WTC11 (cell line): ENCODE measurements around the gene CDH13. TPM values are rescaled to one million over a fixed set of nuclear protein-coding genes. Genes with fewer than 3 reads are reported as not detected.

Experiments
- ATAC-seq: fragments of 200-7000 bp; cut with Tn5 transposase; 2 replicates; pipeline ENCODE4 v1.10.0; 2021; ENCODE audit warnings: mild to moderate bottlenecking, moderate library complexity
- CTCF ChIA-PET: fragments of 300-600 bp; sonication (Branson Sonifier 250); formaldehyde crosslinking; loops from one replicate; lab custom pipeline; 2021; ENCODE audit warnings: antibody characterized with exemption; lab: Charles Lee
- POLR2A ChIA-PET: fragments of 350-600 bp; sonication (Branson Sonifier 250); formaldehyde crosslinking; loops from one replicate; lab custom pipeline; 2021; ENCODE audit warnings: antibody characterized with exemption; lab: Charles Lee
- DNase-seq: peaks from one replicate; pipeline ENCODE4 v3.0.0; 2021; ENCODE audit warnings: low spot score
- H3K27ac Mint-ChIP-seq: 2 replicates; pipeline ENCODE4 v1.8.0; 2021; ENCODE audit warnings: mixed read lengths
- H3K27me3 Mint-ChIP-seq: 2 replicates; pipeline ENCODE4 v1.8.0; 2021; ENCODE audit warnings: low read depth, mild to moderate bottlenecking, moderate library complexity, mixed read lengths
- H3K36me3 Mint-ChIP-seq: 2 replicates; pipeline ENCODE4 v1.8.0; 2021; ENCODE audit warnings: mixed read lengths
- H3K4me1 Mint-ChIP-seq: 2 replicates; pipeline ENCODE4 v1.8.0; 2022; ENCODE audit warnings: mixed read lengths
- H3K4me3 Mint-ChIP-seq: 2 replicates; pipeline ENCODE4 v1.8.0; 2021; ENCODE audit warnings: mild to moderate bottlenecking, moderate library complexity, mixed read lengths
- H3K9me3 Mint-ChIP-seq: 2 replicates; pipeline ENCODE4 v1.8.0; 2021; ENCODE audit warnings: mixed read lengths
- ELF4 ChIP-seq: sonication (generic); formaldehyde crosslinking; IDR thresholded peaks from 2 replicates; pipeline ENCODE4 v1.8.1; 2022; ENCODE audit warnings: low read depth, mild to moderate bottlenecking, moderate library complexity, missing genetic modification reagents
- FOXK1 ChIP-seq: sonication (generic); formaldehyde crosslinking; IDR thresholded peaks from 2 replicates; pipeline ENCODE4 v1.8.0; 2022; ENCODE audit warnings: mild to moderate bottlenecking, moderate library complexity, missing genetic modification reagents
- GRHL2 ChIP-seq: fragments of 250-450 bp; sonication (Bioruptor Pico); IDR thresholded peaks from 2 replicates; pipeline ENCODE4 v1.8.0; 2022; ENCODE audit warnings: mild to moderate bottlenecking, moderate library complexity; ENCODE audit not compliant: insufficient replicate concordance, severe bottlenecking
- JUN ChIP-seq: sonication (generic); formaldehyde crosslinking; IDR thresholded peaks from 2 replicates; pipeline ENCODE4 v1.8.0; 2023; ENCODE audit warnings: mild to moderate bottlenecking, missing genetic modification reagents
- MYBL2 ChIP-seq: sonication (generic); formaldehyde crosslinking; IDR thresholded peaks from 2 replicates; pipeline ENCODE4 v1.8.1; 2023; ENCODE audit warnings: mild to moderate bottlenecking, moderate library complexity, missing genetic modification reagents
- NR3C1 ChIP-seq: sonication (generic); formaldehyde crosslinking; conservative IDR thresholded peaks from 2 replicates; pipeline ENCODE4 v1.8.1; 2023; ENCODE audit warnings: low read depth, mild to moderate bottlenecking, missing genetic modification reagents
- PRRX2 ChIP-seq: fragments of 250-450 bp; sonication (Bioruptor Pico); IDR thresholded peaks from 2 replicates; pipeline ENCODE4 v1.8.0; 2021; ENCODE audit warnings: mild to moderate bottlenecking
- TEAD1 ChIP-seq: sonication (generic); formaldehyde crosslinking; IDR thresholded peaks from 2 replicates; pipeline ENCODE4 v1.8.0; 2022; ENCODE audit warnings: mild to moderate bottlenecking, missing genetic modification reagents
- TEAD4 ChIP-seq: sonication (generic); formaldehyde crosslinking; IDR thresholded peaks from 2 replicates; pipeline ENCODE4 v1.8.0; 2022; ENCODE audit warnings: mild to moderate bottlenecking, missing genetic modification reagents
- ZNF121 ChIP-seq: sonication (generic); formaldehyde crosslinking; IDR thresholded peaks from 2 replicates; pipeline ENCODE4 v1.8.0; 2023; ENCODE audit warnings: missing genetic modification reagents
- ZNF263 ChIP-seq: sonication (generic); formaldehyde crosslinking; IDR thresholded peaks from 2 replicates; pipeline ENCODE4 v1.8.1; 2022; ENCODE audit warnings: low read depth, mild to moderate bottlenecking, moderate library complexity, missing genetic modification reagents
- ZNF317 ChIP-seq: sonication (generic); formaldehyde crosslinking; IDR thresholded peaks from 2 replicates; pipeline ENCODE4 v1.8.1; 2023; ENCODE audit warnings: low read depth, mild to moderate bottlenecking, moderate library complexity, missing genetic modification reagents, borderline replicate concordance
- ZNF423 ChIP-seq: fragments of 250-450 bp; sonication (Bioruptor Pico); IDR thresholded peaks from 2 replicates; pipeline ENCODE4 v2.1.2; 2022; ENCODE audit warnings: mild to moderate bottlenecking, moderate library complexity
- total RNA-seq: library from RNA; stranded (reverse); gene quantifications from 3 replicates; pipeline ENCODE4 v1.2.3, GENCODE V29; 2021
- TF ChIP-seq, protein P1 (sequence below): sonication (generic); formaldehyde crosslinking; IDR thresholded peaks from 2 replicates; pipeline ENCODE4 v1.8.1; 2023; ENCODE audit warnings: mild to moderate bottlenecking, moderate library complexity, missing genetic modification reagents
- TF ChIP-seq, protein P2 (sequence below): fragments of 250-450 bp; sonication (Bioruptor Pico); IDR thresholded peaks from 2 replicates; pipeline ENCODE4 v1.9.0; 2021; ENCODE audit warnings: mild to moderate bottlenecking
- TF ChIP-seq, protein P3 (sequence below): sonication (generic); formaldehyde crosslinking; IDR thresholded peaks from 2 replicates; pipeline ENCODE4 v1.8.0; 2022; ENCODE audit warnings: mild to moderate bottlenecking, missing genetic modification reagents
- TF ChIP-seq, protein P4 (sequence below): sonication (generic); formaldehyde crosslinking; IDR thresholded peaks from 2 replicates; pipeline ENCODE4 v1.8.0; 2023; ENCODE audit warnings: mild to moderate bottlenecking, missing genetic modification reagents
- TF ChIP-seq, protein P5 (sequence below): sonication (generic); formaldehyde crosslinking; IDR thresholded peaks from 2 replicates; pipeline ENCODE4 v1.8.1; 2023; ENCODE audit warnings: mild to moderate bottlenecking, missing genetic modification reagents

Gene CDH13
- total RNA-seq, 1 experiment from 2014 or later: 0.81 TPM

DNA sequence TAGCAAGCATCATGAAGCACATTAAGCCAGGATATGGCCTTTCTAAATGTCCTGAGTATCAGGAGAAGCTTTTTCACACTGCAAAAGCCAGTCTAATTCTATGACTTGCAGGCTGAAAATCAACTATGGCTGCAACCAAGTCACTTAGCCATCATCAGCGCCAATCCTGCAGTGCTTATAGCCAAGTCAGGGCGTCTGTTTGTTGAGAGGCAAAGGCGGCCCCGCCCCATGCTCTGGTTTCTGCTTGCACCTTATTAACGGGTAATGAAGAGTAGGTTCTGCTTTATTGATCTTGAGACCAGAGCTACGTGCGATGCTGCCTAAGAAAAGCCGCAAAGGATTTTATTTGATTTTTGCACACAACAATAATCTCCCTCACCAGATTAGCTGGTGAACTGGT, 88.4 kb downstream of the CDH13 start:
- no peak for DNase-seq
- ChIA-PET POLR2A (no interaction called here), CTCF (interaction anchor here (0.7 to 1.4 kb wide), 2 partner anchors 10 to 534 kb away, joined by 3 to 4 read pairs; no protein-coding TSS in a partner anchor)
- TF ChIP-seq ELF4 (CRISPR knock-in tag): no peak
- TF ChIP-seq ZNF263: no peak
- Mint-ChIP-seq H3K27ac (no peak overlapping the region), H3K4me1 (peaks cover 16% of the 10 kb centered on the region), H3K36me3 (no peaks in the 10 kb centered on the region), H3K27me3 (no peaks in the 10 kb centered on the region; the same call in 1 of the 2 replicates), H3K9me3 (peaks cover 12% of the 10 kb centered on the region), H3K4me3 (no peak overlapping the region)
- ATAC-seq: no peak

DNA sequence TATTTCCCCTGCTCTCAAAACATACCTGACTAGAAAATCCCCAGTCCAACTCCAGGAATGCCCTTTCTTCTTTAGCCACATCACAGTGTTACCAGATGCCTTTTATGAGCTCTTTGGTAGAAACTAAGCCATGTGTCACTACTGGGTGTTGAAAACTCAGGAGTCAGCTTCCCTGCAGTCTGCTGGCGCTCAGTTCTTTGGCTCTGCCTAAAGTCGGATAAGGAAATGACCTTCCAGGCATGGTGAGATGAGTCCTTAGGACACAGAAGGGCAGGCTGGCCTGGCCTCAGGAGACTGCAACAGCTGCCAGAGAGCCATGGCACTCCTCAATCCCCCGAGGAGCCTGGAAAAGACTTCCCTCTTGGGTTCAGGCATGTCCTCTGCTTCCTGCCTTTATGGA, 89.1 kb downstream of the CDH13 start:
- H3K4me1 Mint-ChIP-seq: peaks cover 16% of the 10 kb centered on the region
- H3K4me3 Mint-ChIP-seq: no peak overlapping the region
- no peak; the same call in 1 of the 2 replicates for ATAC-seq
- ChIA-PET POLR2A (no interaction called here), CTCF (interaction anchor here (1.4 kb wide), 1 partner anchor 11 kb away, joined by 3 read pairs; no protein-coding TSS in a partner anchor)
- no peak for DNase-seq
- no peak for TF ChIP-seq PRRX2 (CRISPR knock-in tag)
- TF ChIP-seq, protein P1, sequence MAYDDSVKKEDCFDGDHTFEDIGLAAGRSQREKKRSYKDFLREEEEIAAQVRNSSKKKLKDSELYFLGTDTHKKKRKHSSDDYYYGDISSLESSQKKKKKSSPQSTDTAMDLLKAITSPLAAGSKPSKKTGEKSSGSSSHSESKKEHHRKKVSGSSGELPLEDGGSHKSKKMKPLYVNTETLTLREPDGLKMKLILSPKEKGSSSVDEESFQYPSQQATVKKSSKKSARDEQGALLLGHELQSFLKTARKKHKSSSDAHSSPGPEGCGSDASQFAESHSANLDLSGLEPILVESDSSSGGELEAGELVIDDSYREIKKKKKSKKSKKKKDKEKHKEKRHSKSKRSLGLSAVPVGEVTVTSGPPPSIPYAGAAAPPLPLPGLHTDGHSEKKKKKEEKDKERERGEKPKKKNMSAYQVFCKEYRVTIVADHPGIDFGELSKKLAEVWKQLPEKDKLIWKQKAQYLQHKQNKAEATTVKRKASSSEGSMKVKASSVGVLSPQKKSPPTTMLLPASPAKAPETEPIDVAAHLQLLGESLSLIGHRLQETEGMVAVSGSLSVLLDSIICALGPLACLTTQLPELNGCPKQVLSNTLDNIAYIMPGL (CRISPR knock-in tag): no peak
- no peak for TF ChIP-seq ZNF263
- no peak for TF ChIP-seq TEAD4 (CRISPR knock-in tag)
- no peak for TF ChIP-seq ZNF423
- no peak for TF ChIP-seq JUN (CRISPR knock-in tag)
- no peak for TF ChIP-seq NR3C1
- TF ChIP-seq FOXK1 (CRISPR knock-in tag): no peak
- TF ChIP-seq MYBL2 (CRISPR knock-in tag): no peak
- TF ChIP-seq, protein P2, sequence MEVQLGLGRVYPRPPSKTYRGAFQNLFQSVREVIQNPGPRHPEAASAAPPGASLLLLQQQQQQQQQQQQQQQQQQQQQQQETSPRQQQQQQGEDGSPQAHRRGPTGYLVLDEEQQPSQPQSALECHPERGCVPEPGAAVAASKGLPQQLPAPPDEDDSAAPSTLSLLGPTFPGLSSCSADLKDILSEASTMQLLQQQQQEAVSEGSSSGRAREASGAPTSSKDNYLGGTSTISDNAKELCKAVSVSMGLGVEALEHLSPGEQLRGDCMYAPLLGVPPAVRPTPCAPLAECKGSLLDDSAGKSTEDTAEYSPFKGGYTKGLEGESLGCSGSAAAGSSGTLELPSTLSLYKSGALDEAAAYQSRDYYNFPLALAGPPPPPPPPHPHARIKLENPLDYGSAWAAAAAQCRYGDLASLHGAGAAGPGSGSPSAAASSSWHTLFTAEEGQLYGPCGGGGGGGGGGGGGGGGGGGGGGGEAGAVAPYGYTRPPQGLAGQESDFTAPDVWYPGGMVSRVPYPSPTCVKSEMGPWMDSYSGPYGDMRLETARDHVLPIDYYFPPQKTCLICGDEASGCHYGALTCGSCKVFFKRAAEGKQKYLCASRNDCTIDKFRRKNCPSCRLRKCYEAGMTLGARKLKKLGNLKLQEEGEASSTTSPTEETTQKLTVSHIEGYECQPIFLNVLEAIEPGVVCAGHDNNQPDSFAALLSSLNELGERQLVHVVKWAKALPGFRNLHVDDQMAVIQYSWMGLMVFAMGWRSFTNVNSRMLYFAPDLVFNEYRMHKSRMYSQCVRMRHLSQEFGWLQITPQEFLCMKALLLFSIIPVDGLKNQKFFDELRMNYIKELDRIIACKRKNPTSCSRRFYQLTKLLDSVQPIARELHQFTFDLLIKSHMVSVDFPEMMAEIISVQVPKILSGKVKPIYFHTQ (CRISPR knock-in tag): no peak
- no peak for TF ChIP-seq ZNF121 (CRISPR knock-in tag)
- TF ChIP-seq TEAD1: no peak
- TF ChIP-seq, protein P3, sequence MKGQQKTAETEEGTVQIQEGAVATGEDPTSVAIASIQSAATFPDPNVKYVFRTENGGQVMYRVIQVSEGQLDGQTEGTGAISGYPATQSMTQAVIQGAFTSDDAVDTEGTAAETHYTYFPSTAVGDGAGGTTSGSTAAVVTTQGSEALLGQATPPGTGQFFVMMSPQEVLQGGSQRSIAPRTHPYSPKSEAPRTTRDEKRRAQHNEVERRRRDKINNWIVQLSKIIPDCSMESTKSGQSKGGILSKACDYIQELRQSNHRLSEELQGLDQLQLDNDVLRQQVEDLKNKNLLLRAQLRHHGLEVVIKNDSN (CRISPR knock-in tag): no peak
- TF ChIP-seq, protein P4, sequence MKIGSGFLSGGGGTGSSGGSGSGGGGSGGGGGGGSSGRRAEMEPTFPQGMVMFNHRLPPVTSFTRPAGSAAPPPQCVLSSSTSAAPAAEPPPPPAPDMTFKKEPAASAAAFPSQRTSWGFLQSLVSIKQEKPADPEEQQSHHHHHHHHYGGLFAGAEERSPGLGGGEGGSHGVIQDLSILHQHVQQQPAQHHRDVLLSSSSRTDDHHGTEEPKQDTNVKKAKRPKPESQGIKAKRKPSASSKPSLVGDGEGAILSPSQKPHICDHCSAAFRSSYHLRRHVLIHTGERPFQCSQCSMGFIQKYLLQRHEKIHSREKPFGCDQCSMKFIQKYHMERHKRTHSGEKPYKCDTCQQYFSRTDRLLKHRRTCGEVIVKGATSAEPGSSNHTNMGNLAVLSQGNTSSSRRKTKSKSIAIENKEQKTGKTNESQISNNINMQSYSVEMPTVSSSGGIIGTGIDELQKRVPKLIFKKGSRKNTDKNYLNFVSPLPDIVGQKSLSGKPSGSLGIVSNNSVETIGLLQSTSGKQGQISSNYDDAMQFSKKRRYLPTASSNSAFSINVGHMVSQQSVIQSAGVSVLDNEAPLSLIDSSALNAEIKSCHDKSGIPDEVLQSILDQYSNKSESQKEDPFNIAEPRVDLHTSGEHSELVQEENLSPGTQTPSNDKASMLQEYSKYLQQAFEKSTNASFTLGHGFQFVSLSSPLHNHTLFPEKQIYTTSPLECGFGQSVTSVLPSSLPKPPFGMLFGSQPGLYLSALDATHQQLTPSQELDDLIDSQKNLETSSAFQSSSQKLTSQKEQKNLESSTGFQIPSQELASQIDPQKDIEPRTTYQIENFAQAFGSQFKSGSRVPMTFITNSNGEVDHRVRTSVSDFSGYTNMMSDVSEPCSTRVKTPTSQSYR (CRISPR knock-in tag): no peak
- no peak for TF ChIP-seq GRHL2
- TF ChIP-seq ZNF317 (CRISPR knock-in tag): no peak
- TF ChIP-seq, protein P5, sequence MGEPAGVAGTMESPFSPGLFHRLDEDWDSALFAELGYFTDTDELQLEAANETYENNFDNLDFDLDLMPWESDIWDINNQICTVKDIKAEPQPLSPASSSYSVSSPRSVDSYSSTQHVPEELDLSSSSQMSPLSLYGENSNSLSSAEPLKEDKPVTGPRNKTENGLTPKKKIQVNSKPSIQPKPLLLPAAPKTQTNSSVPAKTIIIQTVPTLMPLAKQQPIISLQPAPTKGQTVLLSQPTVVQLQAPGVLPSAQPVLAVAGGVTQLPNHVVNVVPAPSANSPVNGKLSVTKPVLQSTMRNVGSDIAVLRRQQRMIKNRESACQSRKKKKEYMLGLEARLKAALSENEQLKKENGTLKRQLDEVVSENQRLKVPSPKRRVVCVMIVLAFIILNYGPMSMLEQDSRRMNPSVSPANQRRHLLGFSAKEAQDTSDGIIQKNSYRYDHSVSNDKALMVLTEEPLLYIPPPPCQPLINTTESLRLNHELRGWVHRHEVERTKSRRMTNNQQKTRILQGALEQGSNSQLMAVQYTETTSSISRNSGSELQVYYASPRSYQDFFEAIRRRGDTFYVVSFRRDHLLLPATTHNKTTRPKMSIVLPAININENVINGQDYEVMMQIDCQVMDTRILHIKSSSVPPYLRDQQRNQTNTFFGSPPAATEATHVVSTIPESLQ (CRISPR knock-in tag): no peak
- 0 out of 2 replicates have a peak overlapping the region, but pooled peaks have one; percentile 66 for H3K27ac Mint-ChIP-seq
- no peaks in the 10 kb centered on the region; the same call in 1 of the 2 replicates for H3K27me3 Mint-ChIP-seq
- no peaks in the 10 kb centered on the region for H3K36me3 Mint-ChIP-seq
- peaks cover 12% of the 10 kb centered on the region for H3K9me3 Mint-ChIP-seq
